Nephron (organoid): ENCODE data around the gene MACROD2.

Source experiments
- H3K27ac Mint-ChIP-seq, 3 experiments: 2 replicates each; pipeline ENCODE4 v1.8.0; 2020; ENCODE audit warnings: mixed read lengths in 3 of 3, mild to moderate bottlenecking in 2 of 3, moderate library complexity in 1 of 3
- H3K27me3 Mint-ChIP-seq: 2 replicates; pipeline ENCODE4 v1.8.0; 2021; ENCODE audit warnings: low read depth, mild to moderate bottlenecking, moderate library complexity, mixed read lengths
- H3K36me3 Mint-ChIP-seq: 2 replicates; pipeline ENCODE4 v1.8.0; 2020; ENCODE audit warnings: low read depth, mixed read lengths
- H3K4me1 Mint-ChIP-seq: 2 replicates; pipeline ENCODE4 v1.8.0; 2020; ENCODE audit warnings: mixed read lengths
- H3K4me3 Mint-ChIP-seq, 3 experiments: 2 replicates each; pipeline ENCODE4 v1.8.0; 2020; ENCODE audit warnings: mild to moderate bottlenecking in 3 of 3, mixed read lengths in 3 of 3, moderate library complexity in 2 of 3
- H3K9me3 Mint-ChIP-seq: 2 replicates; pipeline ENCODE4 v1.8.0; 2020; ENCODE audit warnings: mixed read lengths
- TF ChIP-seq, protein P1 (sequence below), 3 experiments: fragments of 200-600 bp; sonication (generic); IDR thresholded peaks; one replicate each; pipeline ENCODE4 v1.5.0; 2021; ENCODE audit warnings: antibody characterized with exemption in 3 of 3; ENCODE audit not compliant: unreplicated experiment in 3 of 3

Gene MACROD2

GRCh38 chr20:15676815-15677214 is 1681.5 kb downstream of the MACROD2 start:
- peaks cover 7% of the 10 kb centered on the region for H3K9me3 Mint-ChIP-seq
- H3K4me1 Mint-ChIP-seq = peaks cover 51% of the 10 kb centered on the region
- peak overlapping the region; percentile 28 to 84 (median 71) for H3K27ac Mint-ChIP-seq
- H3K36me3 Mint-ChIP-seq = no peaks in the 10 kb centered on the region
- no peak overlapping the region for H3K4me3 Mint-ChIP-seq
- peaks cover 6% of the 10 kb centered on the region for H3K27me3 Mint-ChIP-seq
- TF ChIP-seq, protein P1, sequence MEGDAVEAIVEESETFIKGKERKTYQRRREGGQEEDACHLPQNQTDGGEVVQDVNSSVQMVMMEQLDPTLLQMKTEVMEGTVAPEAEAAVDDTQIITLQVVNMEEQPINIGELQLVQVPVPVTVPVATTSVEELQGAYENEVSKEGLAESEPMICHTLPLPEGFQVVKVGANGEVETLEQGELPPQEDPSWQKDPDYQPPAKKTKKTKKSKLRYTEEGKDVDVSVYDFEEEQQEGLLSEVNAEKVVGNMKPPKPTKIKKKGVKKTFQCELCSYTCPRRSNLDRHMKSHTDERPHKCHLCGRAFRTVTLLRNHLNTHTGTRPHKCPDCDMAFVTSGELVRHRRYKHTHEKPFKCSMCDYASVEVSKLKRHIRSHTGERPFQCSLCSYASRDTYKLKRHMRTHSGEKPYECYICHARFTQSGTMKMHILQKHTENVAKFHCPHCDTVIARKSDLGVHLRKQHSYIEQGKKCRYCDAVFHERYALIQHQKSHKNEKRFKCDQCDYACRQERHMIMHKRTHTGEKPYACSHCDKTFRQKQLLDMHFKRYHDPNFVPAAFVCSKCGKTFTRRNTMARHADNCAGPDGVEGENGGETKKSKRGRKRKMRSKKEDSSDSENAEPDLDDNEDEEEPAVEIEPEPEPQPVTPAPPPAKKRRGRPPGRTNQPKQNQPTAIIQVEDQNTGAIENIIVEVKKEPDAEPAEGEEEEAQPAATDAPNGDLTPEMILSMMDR (IDR thresholded peaks at IDR 0.05; ENCODE audit: unreplicated experiment in 3 of 3) = no peak

DNA sequence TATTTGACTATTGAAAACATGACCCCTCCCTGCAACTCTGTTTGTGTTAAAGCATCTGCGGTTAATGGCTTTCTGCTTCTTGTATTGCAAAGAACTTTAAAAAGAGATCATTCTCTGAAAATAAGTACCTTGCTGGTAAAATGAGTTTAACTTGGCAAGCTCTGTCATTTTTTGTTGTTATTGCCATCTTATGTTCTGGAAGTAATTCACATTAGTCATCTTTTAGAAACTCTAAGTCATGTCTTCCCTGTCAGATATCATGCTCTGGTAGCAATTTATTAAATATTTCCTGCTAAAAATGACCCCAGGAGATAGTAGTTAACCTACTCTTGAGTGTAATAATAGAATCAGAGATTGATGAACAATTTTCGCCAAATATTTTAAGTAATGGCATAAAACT is 1687.4 kb downstream of the MACROD2 start:
- TF ChIP-seq, protein P1 (IDR thresholded peaks at IDR 0.05; ENCODE audit: unreplicated experiment in 3 of 3) = no peak

DNA sequence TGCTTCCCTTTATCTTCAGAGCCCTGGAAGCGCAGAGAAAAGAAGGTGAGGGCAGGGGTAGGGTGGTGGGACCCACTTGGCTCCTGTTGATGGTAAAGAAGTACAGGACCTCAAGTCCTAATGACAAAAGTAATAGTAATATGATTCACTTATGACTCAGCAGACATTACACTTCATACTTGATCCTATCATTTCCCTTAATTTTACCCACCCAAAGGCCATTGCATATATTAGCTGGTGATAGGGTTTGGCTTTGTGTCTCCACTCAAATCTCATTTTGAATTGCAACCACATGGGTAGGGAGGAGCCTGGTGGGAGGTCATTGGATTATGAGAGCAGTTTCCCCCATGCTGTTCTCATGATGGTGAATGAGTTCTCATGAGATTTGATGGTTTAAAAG is 1697.3 kb downstream of the MACROD2 start:
- H3K4me3 Mint-ChIP-seq = no peak overlapping the region
- H3K9me3 Mint-ChIP-seq = peaks cover 33% of the 10 kb centered on the region
- no peak overlapping the region for H3K27ac Mint-ChIP-seq
- H3K36me3 Mint-ChIP-seq = no peaks in the 10 kb centered on the region
- H3K4me1 Mint-ChIP-seq = no peaks in the 10 kb centered on the region
- no peaks in the 10 kb centered on the region for H3K27me3 Mint-ChIP-seq
- TF ChIP-seq, protein P1 (IDR thresholded peaks at IDR 0.05; ENCODE audit: unreplicated experiment in 3 of 3) = no peak

More for the DNA sequence above, 1687.4 kb downstream of the MACROD2 start:
- Mint-ChIP-seq H3K27me3 (peaks cover 5% of the 10 kb centered on the region), H3K36me3 (no peaks in the 10 kb centered on the region), H3K4me1 (peaks cover 7% of the 10 kb centered on the region), H3K27ac (no peak overlapping the region), H3K9me3 (no peaks in the 10 kb centered on the region), H3K4me3 (no peak overlapping the region)

- Mint-ChIP-seq H3K27me3 (no peaks in the 10 kb centered on the region), H3K4me3 (no peak overlapping the region), H3K36me3 (no peaks in the 10 kb centered on the region), H3K4me1 (no peaks in the 10 kb centered on the region), H3K9me3 (peaks cover 32% of the 10 kb centered on the region), H3K27ac (peak overlapping the region in 2 of 3 experiments; percentile 61 to 90)
- TF ChIP-seq, protein P1 (IDR thresholded peaks at IDR 0.05; ENCODE audit: unreplicated experiment in 3 of 3) = no peak
These were observed 1704.3 kb downstream of the MACROD2 start for GRCh38 chr20:15699431-15700146.

- H3K4me1 Mint-ChIP-seq = no peaks in the 10 kb centered on the region
- peaks cover 28% of the 10 kb centered on the region for H3K9me3 Mint-ChIP-seq
- peak overlapping the region; percentile 34 to 90 (median 61) for H3K27ac Mint-ChIP-seq
- H3K4me3 Mint-ChIP-seq = no peak overlapping the region
- TF ChIP-seq, protein P1 (IDR thresholded peaks at IDR 0.05; ENCODE audit: unreplicated experiment in 3 of 3) = no peak
- no peaks in the 10 kb centered on the region for H3K36me3 Mint-ChIP-seq
- no peaks in the 10 kb centered on the region for H3K27me3 Mint-ChIP-seq
These were observed 1704.9 kb downstream of the MACROD2 start for GRCh38 chr20:15700147-15700765.
